ENCODE measurements around the gene NAAA.

The NAAA gene

GRCh38 chr4:75867130-75867529 is 73.7 kb downstream of the NAAA start:
- CTCF ChIA-PET = no interaction called here
- Mint-ChIP-seq H3K4me1 (no peaks in the 10 kb centered on the region), H3K27me3 (peaks cover 8% of the 10 kb centered on the region)

More at GRCh38 chr4:75867130-75867529, 73.7 kb downstream of the NAAA start:
- H3K4me3 Mint-ChIP-seq = no peak overlapping the region
- no peak overlapping the region for H3K27ac Mint-ChIP-seq
- no peaks in the 10 kb centered on the region for H3K36me3 Mint-ChIP-seq
- DNase-seq = no peak
- H3K9me3 Mint-ChIP-seq = no peaks in the 10 kb centered on the region
